MM.1S (cell line): Measurements from ENCODE around the gene FAM227B.

Experiments used
- DNase-seq: peaks from one replicate; pipeline ENCODE4 v3.0.0-alpha.2; 2015
- H2AFZ ChIP-seq: fragments of 300-600 bp; sonication (generic); 2 replicates; pipeline ENCODE4 v1.6.0; 2016; ENCODE audit warnings: antibody characterized with exemption, low read length
- H3F3A ChIP-seq: fragments of 300-600 bp; sonication (generic); 2 replicates; pipeline ENCODE4 v1.6.1; 2016; ENCODE audit warnings: mild to moderate bottlenecking, antibody characterized with exemption, low read length, moderate library complexity, mixed read lengths; ENCODE audit not compliant: insufficient read depth
- H3K27ac ChIP-seq: fragments of 300-600 bp; sonication (generic); 2 replicates; pipeline ENCODE4 v1.5.1; 2016; ENCODE audit warnings: mild to moderate bottlenecking, low read length
- H3K27me3 ChIP-seq: fragments of 300-600 bp; sonication (generic); replicated peaks from 2 replicates; pipeline ENCODE4 v1.6.0; 2016; ENCODE audit warnings: low read length; ENCODE audit not compliant: insufficient read depth
- H3K36me3 ChIP-seq: fragments of 300-600 bp; sonication (generic); replicated peaks from 2 replicates; pipeline ENCODE4 v1.6.1; 2016; ENCODE audit warnings: mild to moderate bottlenecking, low read length, mixed read lengths; ENCODE audit not compliant: insufficient read depth
- H3K4me1 ChIP-seq: fragments of 300-600 bp; sonication (generic); 2 replicates; pipeline ENCODE4 v1.6.1; 2016; ENCODE audit warnings: low read length, mixed read lengths
- H3K4me2 ChIP-seq: fragments of 300-600 bp; sonication (generic); 2 replicates; pipeline ENCODE4 v1.6.0; 2016; ENCODE audit warnings: low read depth, low read length
- H3K4me3 ChIP-seq: fragments of 300-600 bp; sonication (generic); 2 replicates; pipeline ENCODE4 v1.5.1; 2016; ENCODE audit warnings: low read length, mixed read lengths
- H3K79me2 ChIP-seq: fragments of 300-600 bp; sonication (generic); 2 replicates; pipeline ENCODE4 v1.6.1; 2016; ENCODE audit warnings: mixed run types, low read length, mixed read lengths
- H3K9ac ChIP-seq: fragments of 300-600 bp; sonication (generic); 2 replicates; pipeline ENCODE4 v1.6.1; 2016; ENCODE audit warnings: low read length, mixed read lengths
- H3K9me2 ChIP-seq: fragments of 300-600 bp; sonication (generic); replicated peaks from 2 replicates; pipeline ENCODE4 v1.6.1; 2016; ENCODE audit warnings: mild to moderate bottlenecking, low read length, mixed read lengths; ENCODE audit not compliant: insufficient read depth
- H3K9me3 ChIP-seq: fragments of 300-600 bp; sonication (generic); replicated peaks from 2 replicates; pipeline ENCODE4 v1.6.1; 2016; ENCODE audit warnings: mild to moderate bottlenecking, low read length, mixed read lengths; ENCODE audit not compliant: insufficient read depth
- H4K20me1 ChIP-seq: fragments of 300-600 bp; sonication (generic); 2 replicates; pipeline ENCODE4 v1.6.1; 2016; ENCODE audit warnings: mild to moderate bottlenecking, low read length, moderate library complexity, mixed read lengths; ENCODE audit not compliant: insufficient read depth
- EZH2 ChIP-seq: fragments of 300-600 bp; sonication (generic); optimal IDR thresholded peaks from 2 replicates; pipeline ENCODE3; 2017; ENCODE audit warnings: low read depth, mild to moderate bottlenecking, antibody characterized with exemption, low read length, mixed read lengths
- EZH2phosphoT487 ChIP-seq: fragments of 300-600 bp; sonication (generic); IDR thresholded peaks from 2 replicates; pipeline ENCODE4 v1.6.1; 2018; ENCODE audit warnings: antibody characterized with exemption, low read length
- TF ChIP-seq, protein P1 (sequence below): fragments of 300-600 bp; sonication (generic); IDR thresholded peaks from 2 replicates; pipeline ENCODE4 v1.5.1; 2016; ENCODE audit warnings: antibody characterized with exemption, low read length, mixed read lengths

Gene FAM227B

DNA sequence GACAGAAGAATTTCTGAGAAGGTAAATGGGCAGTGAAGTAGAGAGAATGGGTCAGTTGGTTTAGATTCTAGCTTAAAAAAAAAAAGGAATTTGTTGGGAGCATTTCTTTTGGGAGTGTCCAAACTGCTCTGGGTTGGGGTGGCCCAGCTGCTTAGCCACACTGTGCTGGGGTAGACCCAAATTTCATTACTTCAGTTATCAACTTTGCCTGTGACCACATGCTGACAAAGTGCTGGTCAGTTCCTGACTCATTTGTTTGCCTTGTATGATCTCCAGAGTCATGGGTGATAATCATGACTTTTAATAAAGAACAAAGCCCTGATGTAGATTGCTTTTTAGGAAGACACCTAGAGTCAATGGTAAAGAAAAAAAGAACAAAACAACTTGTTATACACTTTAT lies 319.1 kb downstream of the FAM227B start:
- H3K9me3 ChIP-seq: no peaks in the 10 kb centered on the region
- no peak overlapping the region for H2AFZ ChIP-seq
- H3K9me2 ChIP-seq: no peaks in the 10 kb centered on the region
- H4K20me1 ChIP-seq: no peaks in the 10 kb centered on the region
- no peak overlapping the region for H3K27ac ChIP-seq
- no peak for TF ChIP-seq EZH2
- TF ChIP-seq, protein P1, sequence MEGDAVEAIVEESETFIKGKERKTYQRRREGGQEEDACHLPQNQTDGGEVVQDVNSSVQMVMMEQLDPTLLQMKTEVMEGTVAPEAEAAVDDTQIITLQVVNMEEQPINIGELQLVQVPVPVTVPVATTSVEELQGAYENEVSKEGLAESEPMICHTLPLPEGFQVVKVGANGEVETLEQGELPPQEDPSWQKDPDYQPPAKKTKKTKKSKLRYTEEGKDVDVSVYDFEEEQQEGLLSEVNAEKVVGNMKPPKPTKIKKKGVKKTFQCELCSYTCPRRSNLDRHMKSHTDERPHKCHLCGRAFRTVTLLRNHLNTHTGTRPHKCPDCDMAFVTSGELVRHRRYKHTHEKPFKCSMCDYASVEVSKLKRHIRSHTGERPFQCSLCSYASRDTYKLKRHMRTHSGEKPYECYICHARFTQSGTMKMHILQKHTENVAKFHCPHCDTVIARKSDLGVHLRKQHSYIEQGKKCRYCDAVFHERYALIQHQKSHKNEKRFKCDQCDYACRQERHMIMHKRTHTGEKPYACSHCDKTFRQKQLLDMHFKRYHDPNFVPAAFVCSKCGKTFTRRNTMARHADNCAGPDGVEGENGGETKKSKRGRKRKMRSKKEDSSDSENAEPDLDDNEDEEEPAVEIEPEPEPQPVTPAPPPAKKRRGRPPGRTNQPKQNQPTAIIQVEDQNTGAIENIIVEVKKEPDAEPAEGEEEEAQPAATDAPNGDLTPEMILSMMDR: no peak
- TF ChIP-seq EZH2phosphoT487: no peak
- H3K79me2 ChIP-seq: peaks cover 29% of the 10 kb centered on the region
- no peaks in the 10 kb centered on the region for H3K36me3 ChIP-seq
- no peak overlapping the region for H3K4me2 ChIP-seq
- H3K4me3 ChIP-seq: no peak overlapping the region
- H3K4me1 ChIP-seq: peaks cover 32% of the 10 kb centered on the region
- H3K27me3 ChIP-seq: no peaks in the 10 kb centered on the region
- no peak overlapping the region for H3K9ac ChIP-seq
- H3F3A ChIP-seq: no peaks in the 10 kb centered on the region; the same call in 1 of the 2 replicates
- no peak for DNase-seq

DNA sequence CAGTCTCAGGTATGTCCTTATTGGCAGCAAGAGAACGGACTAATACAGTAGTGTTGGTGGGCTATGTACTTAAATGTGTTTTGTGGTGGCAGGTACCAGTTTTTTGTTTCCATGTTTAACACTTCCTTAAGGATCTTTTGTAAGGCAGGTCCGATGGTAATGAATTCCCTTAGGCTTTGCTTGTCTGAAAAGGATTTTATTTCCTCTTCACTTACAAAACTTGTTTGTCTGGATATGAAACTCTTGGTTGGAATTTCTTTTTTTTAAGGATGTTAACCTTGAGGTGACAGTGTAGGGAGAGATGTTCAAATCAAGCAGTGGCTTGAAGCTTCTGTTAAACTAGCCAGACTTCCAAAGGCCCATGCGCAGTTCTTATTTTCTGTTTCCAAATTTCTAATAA lies 319.8 kb downstream of the FAM227B start:
- Histone ChIP-seq H2AFZ (no peak overlapping the region), H3F3A (no peaks in the 10 kb centered on the region; the same call in 1 of the 2 replicates), H3K9me3 (no peaks in the 10 kb centered on the region), H3K9me2 (no peaks in the 10 kb centered on the region), H3K36me3 (no peaks in the 10 kb centered on the region), H3K27ac (no peak overlapping the region), H3K79me2 (peaks cover 29% of the 10 kb centered on the region), H4K20me1 (no peaks in the 10 kb centered on the region), H3K27me3 (no peaks in the 10 kb centered on the region), H3K4me2 (no peak overlapping the region), H3K4me1 (peaks cover 25% of the 10 kb centered on the region), H3K4me3 (no peak overlapping the region), H3K9ac (no peak overlapping the region)
- DNase-seq: no peak
- TF ChIP-seq EZH2 (no peak), EZH2phosphoT487 (no peak)
- TF ChIP-seq, protein P1: no peak

DNA sequence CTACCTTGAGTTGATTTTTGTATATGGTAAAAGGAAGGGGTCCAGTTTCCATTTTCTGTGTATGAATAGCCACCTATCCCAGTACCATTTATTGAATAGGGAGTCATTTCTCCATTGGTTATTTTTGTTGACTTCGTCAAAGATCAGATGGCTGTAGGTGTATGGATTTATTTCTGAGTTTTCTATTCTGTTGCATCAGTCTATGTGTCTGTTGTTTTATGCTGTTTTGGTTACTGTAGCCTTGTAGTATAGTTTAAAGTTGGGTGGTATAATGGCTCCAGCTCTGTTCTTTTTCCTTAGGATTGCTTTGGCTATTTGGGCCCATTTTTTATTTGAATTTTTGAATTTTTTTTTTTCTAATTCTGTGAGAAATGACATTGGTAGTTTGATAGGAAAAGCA lies 323.0 kb downstream of the FAM227B start:
- TF ChIP-seq, protein P1: no peak
- no peak for TF ChIP-seq EZH2
- TF ChIP-seq EZH2phosphoT487: no peak
- Histone ChIP-seq H2AFZ (no peak overlapping the region), H3K4me3 (no peak overlapping the region), H3F3A (no peaks in the 10 kb centered on the region), H3K9ac (no peak overlapping the region), H3K9me2 (no peaks in the 10 kb centered on the region), H3K4me2 (no peak overlapping the region), H3K36me3 (no peaks in the 10 kb centered on the region), H3K9me3 (no peaks in the 10 kb centered on the region), H4K20me1 (no peaks in the 10 kb centered on the region), H3K4me1 (no peaks in the 10 kb centered on the region), H3K27me3 (no peaks in the 10 kb centered on the region), H3K79me2 (peaks cover 29% of the 10 kb centered on the region), H3K27ac (no peak overlapping the region)
- no peak for DNase-seq
